Measurements from ENCODE around the gene PXDC1. TPM values are rescaled to one million over a fixed set of nuclear protein-coding genes. Genes with fewer than 3 reads are reported as not detected.

PXDC1 gene
- total and polyA plus RNA-seq, 11 donors: 13.7 to 89.9 (median 29.1) TPM

DNA sequence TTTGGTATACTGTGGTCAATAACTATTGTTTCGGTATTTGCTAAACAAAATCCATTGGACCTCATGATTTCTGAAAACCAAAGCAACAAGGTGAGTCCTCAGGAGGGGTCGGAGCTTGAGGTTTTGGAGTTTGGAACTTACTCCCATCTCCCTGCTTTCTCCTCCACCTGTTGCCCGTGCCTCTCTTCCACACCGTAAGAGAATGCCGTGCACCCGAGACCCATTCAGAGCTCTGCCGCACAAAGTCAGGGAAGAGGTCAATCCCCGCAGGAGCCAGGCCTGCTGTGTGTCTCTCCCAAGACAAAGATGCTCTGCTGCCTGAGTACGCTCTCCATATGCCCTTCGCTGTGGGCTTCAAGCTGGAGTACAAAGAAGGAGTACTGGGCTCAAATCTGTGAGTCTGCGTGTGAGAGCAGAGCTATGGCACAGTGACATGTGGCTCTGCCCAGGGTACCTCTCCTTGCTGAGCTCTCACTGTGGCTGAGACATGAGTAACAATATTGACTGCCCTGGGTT lies 23.9 kb downstream of the PXDC1 start:
- intact Hi-C loops (cut with DNase I): loop anchor here in 1 of 10 donors (5.0 kb wide), 1 partner anchor 315 kb away; no protein-coding TSS in a partner anchor
- WGBS, 4 donors: 94 to 97% (median 96%) methylated on average over 11 of the region's 11 CpGs
- Histone ChIP-seq H3K27ac (no peak overlapping the region), H3K4me1 (peaks cover 2 to 51% (median 29%) of the 10 kb centered on the region in 12 donors), H3K4me3 (no peak overlapping the region), H3K36me3 (peaks cover 3 to 91% (median 62%) of the 10 kb centered on the region in 9 donors), H3K27me3 (no peaks in the 10 kb centered on the region), H3K9me3 (no peaks in the 10 kb centered on the region)
- TF ChIP-seq POLR2A (IDR thresholded peaks at IDR 0.05): no peak
- TF ChIP-seq, protein P1, sequence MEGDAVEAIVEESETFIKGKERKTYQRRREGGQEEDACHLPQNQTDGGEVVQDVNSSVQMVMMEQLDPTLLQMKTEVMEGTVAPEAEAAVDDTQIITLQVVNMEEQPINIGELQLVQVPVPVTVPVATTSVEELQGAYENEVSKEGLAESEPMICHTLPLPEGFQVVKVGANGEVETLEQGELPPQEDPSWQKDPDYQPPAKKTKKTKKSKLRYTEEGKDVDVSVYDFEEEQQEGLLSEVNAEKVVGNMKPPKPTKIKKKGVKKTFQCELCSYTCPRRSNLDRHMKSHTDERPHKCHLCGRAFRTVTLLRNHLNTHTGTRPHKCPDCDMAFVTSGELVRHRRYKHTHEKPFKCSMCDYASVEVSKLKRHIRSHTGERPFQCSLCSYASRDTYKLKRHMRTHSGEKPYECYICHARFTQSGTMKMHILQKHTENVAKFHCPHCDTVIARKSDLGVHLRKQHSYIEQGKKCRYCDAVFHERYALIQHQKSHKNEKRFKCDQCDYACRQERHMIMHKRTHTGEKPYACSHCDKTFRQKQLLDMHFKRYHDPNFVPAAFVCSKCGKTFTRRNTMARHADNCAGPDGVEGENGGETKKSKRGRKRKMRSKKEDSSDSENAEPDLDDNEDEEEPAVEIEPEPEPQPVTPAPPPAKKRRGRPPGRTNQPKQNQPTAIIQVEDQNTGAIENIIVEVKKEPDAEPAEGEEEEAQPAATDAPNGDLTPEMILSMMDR (IDR thresholded peaks at IDR 0.05): no peak
- ATAC-seq: no peak
- no peak for DNase-seq

DNA sequence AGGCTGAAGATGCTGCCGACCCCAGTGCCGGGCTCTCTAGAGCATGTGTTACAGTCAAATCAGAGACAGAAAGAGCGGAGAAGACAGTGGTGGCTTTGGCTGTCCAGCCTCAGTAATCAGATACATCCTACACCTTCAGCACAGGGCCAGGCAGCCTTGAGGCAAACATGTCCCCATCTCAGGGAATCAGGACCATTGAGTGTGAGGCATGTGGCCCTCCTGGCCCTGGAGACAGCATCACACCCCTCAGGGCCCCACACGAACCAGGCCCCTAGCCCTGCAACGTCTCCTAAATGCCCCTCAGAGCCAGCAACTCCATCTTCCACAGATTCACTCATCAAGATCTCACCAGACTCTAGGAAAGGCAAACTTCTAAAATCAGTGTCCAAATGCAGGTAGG lies 24.5 kb downstream of the PXDC1 start:
- ATAC-seq: no peak
- intact Hi-C loops (cut with DNase I): loop anchor here in 1 of 10 donors (5.0 kb wide), 1 partner anchor 315 kb away; no protein-coding TSS in a partner anchor
- 78 to 90% (median 85%) methylated on average over 4 to 5 of the region's 5 CpGs for WGBS, 4 donors

DNA sequence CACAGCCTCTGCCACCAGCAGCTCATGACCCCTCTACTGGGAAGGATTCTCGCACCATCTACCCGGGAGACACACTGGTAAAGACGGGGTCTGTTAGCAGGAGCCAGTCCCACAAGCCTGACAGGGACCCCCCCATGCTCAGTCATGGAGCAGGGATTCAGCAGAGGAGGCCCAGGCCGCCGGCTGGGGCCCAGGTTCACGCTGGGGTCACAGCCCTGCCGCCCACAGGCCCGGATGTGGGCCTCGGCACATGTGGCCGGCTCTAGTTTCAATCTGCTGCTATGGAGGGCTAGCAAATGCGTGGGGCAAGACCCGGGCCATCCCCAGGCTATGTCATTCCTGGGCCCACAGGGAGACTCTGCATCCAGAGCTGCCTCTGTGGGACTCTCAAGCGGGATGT lies 25.1 kb downstream of the PXDC1 start:
- DNase-seq (peak in 1 of 5 donors; percentile 60), ATAC-seq (peak in 1 of 4 donors; percentile 19)
- no peak overlapping the region for H3K4me3 ChIP-seq
- no peaks in the 10 kb centered on the region for H3K27me3 ChIP-seq
- TF ChIP-seq, protein P1 (IDR thresholded peaks at IDR 0.05): no peak
- TF ChIP-seq POLR2A (IDR thresholded peaks at IDR 0.05): no peak
- 78 to 86% (median 80%) methylated on average over 6 to 13 of the region's 13 CpGs for WGBS, 4 donors
- intact Hi-C loops (cut with DNase I): loop anchor here in 1 of 10 donors (5.0 kb wide), 1 partner anchor 314 kb away; no protein-coding TSS in a partner anchor
- no peak overlapping the region for H3K27ac ChIP-seq
- peaks cover 0 to 55% (median 32%) of the 10 kb centered on the region in 12 donors for H3K4me1 ChIP-seq
- no peaks in the 10 kb centered on the region for H3K9me3 ChIP-seq
- H3K36me3 ChIP-seq: peaks cover 3 to 91% (median 66%) of the 10 kb centered on the region in 9 donors

More for the DNA sequence above, 24.5 kb downstream of the PXDC1 start:
- Histone ChIP-seq H3K4me1 (peaks cover 0 to 51% (median 29%) of the 10 kb centered on the region in 12 donors), H3K9me3 (no peaks in the 10 kb centered on the region), H3K4me3 (no peak overlapping the region), H3K27me3 (no peaks in the 10 kb centered on the region), H3K36me3 (peaks cover 3 to 92% (median 67%) of the 10 kb centered on the region in 9 donors), H3K27ac (no peak overlapping the region)
- TF ChIP-seq, protein P1 (IDR thresholded peaks at IDR 0.05): no peak
- no peak for TF ChIP-seq POLR2A (IDR thresholded peaks at IDR 0.05)
- no peak for DNase-seq

DNA sequence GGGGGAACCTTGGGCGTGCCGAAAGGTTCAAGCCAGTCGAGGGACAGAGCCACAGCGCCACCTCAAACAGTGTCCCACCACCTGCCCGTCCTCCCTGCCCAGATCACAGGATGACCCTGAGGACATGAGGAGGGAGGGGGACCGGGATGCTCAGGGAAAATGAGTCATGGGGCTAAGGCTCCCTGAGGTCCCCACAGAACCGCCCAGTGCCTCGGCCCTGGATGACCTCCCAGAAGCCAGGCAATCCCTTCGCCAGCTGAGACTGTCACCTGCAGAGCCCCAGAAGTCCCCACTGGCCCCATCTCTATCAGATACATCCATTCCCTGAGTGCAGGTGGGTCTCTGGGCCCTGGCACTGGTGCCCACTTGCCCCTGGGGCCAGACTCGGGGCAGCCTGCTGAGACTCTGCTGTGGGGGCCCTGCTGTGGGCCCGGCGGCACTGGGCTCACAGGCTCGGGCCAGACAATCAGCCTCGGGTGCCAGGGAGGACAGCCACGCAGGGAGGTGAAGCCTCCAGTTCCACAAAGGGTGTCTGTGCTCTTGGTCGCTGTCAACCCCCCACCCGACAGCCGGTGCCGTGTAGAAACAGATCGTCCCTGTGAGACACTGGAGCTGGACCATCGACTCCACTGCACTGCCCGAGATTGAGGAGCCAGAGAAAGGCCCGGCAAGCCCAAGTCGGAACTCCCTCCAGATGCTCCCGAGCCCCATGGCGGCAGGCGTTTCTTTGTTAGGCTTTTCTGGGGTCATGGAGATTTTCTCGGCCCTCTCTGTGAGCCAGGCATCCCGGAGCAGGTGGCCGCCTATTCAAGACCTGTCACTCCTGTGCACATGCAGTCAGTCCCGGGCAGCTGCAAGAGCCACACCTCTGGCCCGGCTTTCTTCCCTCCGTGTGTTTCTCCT lies 26.1 kb downstream of the PXDC1 start:
- WGBS, 4 donors: 80 to 88% (median 87%) methylated on average over 21 to 33 of the region's 33 CpGs
- no peaks in the 10 kb centered on the region for H3K9me3 ChIP-seq
- H3K36me3 ChIP-seq: peaks cover 3 to 83% (median 60%) of the 10 kb centered on the region in 9 donors
- H3K4me1 ChIP-seq: peaks cover 0 to 55% (median 32%) of the 10 kb centered on the region in 12 donors
- intact Hi-C loops (cut with DNase I): loop anchor here in 1 of 10 donors (5.0 kb wide), 1 partner anchor 313 kb away; no protein-coding TSS in a partner anchor
- H3K27me3 ChIP-seq: no peaks in the 10 kb centered on the region
- TF ChIP-seq POLR2A (IDR thresholded peaks at IDR 0.05): no peak
- ATAC-seq: peak in 2 of 4 donors; percentile 16 to 40
- H3K4me3 ChIP-seq: no peak overlapping the region
- DNase-seq: peak in 1 of 5 donors; percentile 60
- peak overlapping the region in 9 of 12 donors; percentile 18 to 79 (median 47) for H3K27ac ChIP-seq
